HG02759 (cell line): Measurements from ENCODE around the gene SMIM10L2A.
"Not testable (repeated sequence)": the region's sequence is repeated elsewhere in the genome, so short reads cannot be mapped to it uniquely, and the experiment has no call there.

Experiments used
- ATAC-seq: cut with Tn5 transposase; IDR thresholded peaks from one replicate; pipeline ENCODE4 v1.9.1; 2021; ENCODE audit warnings: mild to moderate bottlenecking, moderate library complexity; ENCODE audit not compliant: unreplicated experiment

The SMIM10L2A gene

GRCh38 chrX:135421537-135421931 is 210 bp upstream of the SMIM10L2A start:
- ATAC-seq, result peak; percentile 95

GRCh38 chrX:135422810-135423168 is 1.0 kb downstream of the SMIM10L2A start:
- ATAC-seq, result not testable (repeated sequence)

- ATAC-seq, result not testable (repeated sequence)
Observed at GRCh38 chrX:135423173-135423864, 1.6 kb downstream of the SMIM10L2A start.

GRCh38 chrX:135424469-135424868 is 2.7 kb downstream of the SMIM10L2A start:
- no peak for ATAC-seq

GRCh38 chrX:135425026-135425965 is 3.6 kb downstream of the SMIM10L2A start:
- ATAC-seq, result no peak

- no peak for ATAC-seq
Observed at GRCh38 chrX:135429429-135429828, 7.7 kb downstream of the SMIM10L2A start.

GRCh38 chrX:135431886-135432285 is 10.1 kb downstream of the SMIM10L2A start:
- no peak for ATAC-seq

GRCh38 chrX:135432453-135432852 is 10.7 kb downstream of the SMIM10L2A start:
- no peak for ATAC-seq

GRCh38 chrX:135432881-135433521 is 11.3 kb downstream of the SMIM10L2A start:
- no peak for ATAC-seq

GRCh38 chrX:135433531-135434257 is 11.9 kb downstream of the SMIM10L2A start:
- ATAC-seq, result no peak

- ATAC-seq, result no peak
Observed at GRCh38 chrX:135434258-135435138, 12.8 kb downstream of the SMIM10L2A start.

- ATAC-seq, result no peak
Observed at GRCh38 chrX:135435139-135435922, 13.6 kb downstream of the SMIM10L2A start.

GRCh38 chrX:135435933-135436332 is 14.2 kb downstream of the SMIM10L2A start:
- no peak for ATAC-seq

GRCh38 chrX:135436456-135436855 is 14.7 kb downstream of the SMIM10L2A start:
- no peak for ATAC-seq

- ATAC-seq, result no peak
Observed at GRCh38 chrX:135436966-135437866, 15.5 kb downstream of the SMIM10L2A start.

GRCh38 chrX:135437867-135438733 is 16.4 kb downstream of the SMIM10L2A start:
- no peak for ATAC-seq

GRCh38 chrX:135438734-135439043 is 16.9 kb downstream of the SMIM10L2A start:
- no peak for ATAC-seq
